ENCODE data around the gene MTFMT. TPM values are rescaled to one million over a fixed set of nuclear protein-coding genes. Genes with fewer than 3 reads are reported as not detected.

MTFMT gene
- total RNA-seq, 1 experiment from 2014 or later, result 30.4 TPM

- DNase-seq (ENCODE audit: low read depth, low spot score) (no peak), ATAC-seq (no peak)
- H3K36me3 ChIP-seq (ENCODE audit: control insufficient read depth in 1 of 2, insufficient read depth in 2 of 2, low read length in 2 of 2), result peaks cover 11 to 17% of the 10 kb centered on the region in 2 experiments
- H2AFZ ChIP-seq (ENCODE audit: low read depth, low read length, poor library complexity, severe bottlenecking), result no peak overlapping the region
- no peak overlapping the region for H3K27ac ChIP-seq (ENCODE audit: low read depth, low read length)
- H3K9ac ChIP-seq (ENCODE audit: low read length), result no peak overlapping the region
- H3K9me3 ChIP-seq (ENCODE audit: control insufficient read depth in 1 of 2, insufficient read depth in 1 of 2, low read depth in 1 of 2, low read length in 2 of 2), result peaks cover 6 to 10% of the 10 kb centered on the region in 2 experiments; a peak in 2 of 4 replicates
- no TSS peak for BruUV-seq (replicated peaks)
- no peak overlapping the region for H3K4me2 ChIP-seq (ENCODE audit: low read length)
- ChIA-PET CTCF (interaction anchor here (1.0 kb wide), 1 partner anchor 9 kb away, joined by 3 read pairs; no protein-coding TSS in a partner anchor), RAD21 (ENCODE audit: low non-redundant PET in 1 of 2, low total read pairs in 2 of 2, uncharacterized antibody in 2 of 2, unreplicated experiment in 2 of 2) (no interaction called here), POLR2A (no interaction called here)
- H4K20me1 ChIP-seq (ENCODE audit: insufficient read depth), result no peaks in the 10 kb centered on the region
- H3K27me3 ChIP-seq (ENCODE audit: insufficient read depth, low read length), result no peaks in the 10 kb centered on the region
- no peaks in the 10 kb centered on the region for H3K79me2 ChIP-seq (ENCODE audit: insufficient read depth, low read length)
- TF ChIP-seq ZFX (IDR thresholded peaks at IDR 0.05), result no peak
- TF ChIP-seq EGR1 (IDR thresholded peaks at IDR 0.05; ENCODE audit: low read depth), result no peak
- no peak for TF ChIP-seq ZNF274 (IDR thresholded peaks at IDR 0.05; ENCODE audit: low read depth, low read length)
- no peak for TF ChIP-seq EZH2phosphoT487 (IDR thresholded peaks at IDR 0.05; ENCODE audit: borderline replicate concordance)
- no peak for TF ChIP-seq EZH2 (IDR thresholded peaks at IDR 0.05)
- TF ChIP-seq JUND (IDR thresholded peaks at IDR 0.05), result no peak
- H3K9me2 ChIP-seq (ENCODE audit: insufficient read depth), result no peaks in the 10 kb centered on the region
- intact Hi-C loops (cut with micrococcal nuclease), result no loop called here
- H3K4me1 ChIP-seq (ENCODE audit: control insufficient read depth in 1 of 2, insufficient read depth in 2 of 2, low read length in 2 of 2), result no peaks in the 10 kb centered on the region
- no peak overlapping the region for H3K4me3 ChIP-seq (replicated peaks in 1 of 2; ENCODE audit: low read depth in 1 of 2, low read length in 2 of 2)
Observed at GRCh38 chr15:65008983-65009382, 20.5 kb downstream of the MTFMT start.

- H3K4me2 ChIP-seq (ENCODE audit: low read length), result no peak overlapping the region
- ChIA-PET RAD21 (ENCODE audit: low non-redundant PET in 1 of 2, low total read pairs in 2 of 2, uncharacterized antibody in 2 of 2, unreplicated experiment in 2 of 2) (no interaction called here), CTCF (no interaction called here), POLR2A (no interaction called here)
- no peak overlapping the region for H3K4me3 ChIP-seq (replicated peaks in 1 of 2; ENCODE audit: low read depth in 1 of 2, low read length in 2 of 2)
- no peaks in the 10 kb centered on the region for H3K79me2 ChIP-seq (ENCODE audit: insufficient read depth, low read length)
- peaks cover 6 to 7% of the 10 kb centered on the region in 2 experiments; a peak in 3 of 4 replicates for H3K36me3 ChIP-seq (ENCODE audit: control insufficient read depth in 1 of 2, insufficient read depth in 2 of 2, low read length in 2 of 2)
- no peaks in the 10 kb centered on the region for H3K9me2 ChIP-seq (ENCODE audit: insufficient read depth)
- H3K9me3 ChIP-seq (ENCODE audit: control insufficient read depth in 1 of 2, insufficient read depth in 1 of 2, low read depth in 1 of 2, low read length in 2 of 2), result no peaks in the 10 kb centered on the region
- BruUV-seq (replicated peaks), result no TSS peak
- no peak overlapping the region for H3K9ac ChIP-seq (ENCODE audit: low read length)
- H4K20me1 ChIP-seq (ENCODE audit: insufficient read depth), result no peaks in the 10 kb centered on the region
- H3K4me1 ChIP-seq (ENCODE audit: control insufficient read depth in 1 of 2, insufficient read depth in 2 of 2, low read length in 2 of 2), result no peaks in the 10 kb centered on the region
- H3K27me3 ChIP-seq (ENCODE audit: insufficient read depth, low read length), result no peaks in the 10 kb centered on the region
- intact Hi-C loops (cut with micrococcal nuclease), result no loop called here
- ATAC-seq (no peak), DNase-seq (ENCODE audit: low read depth, low spot score) (no peak)
- no peak overlapping the region for H3K27ac ChIP-seq (ENCODE audit: low read depth, low read length)
- no peak overlapping the region for H2AFZ ChIP-seq (ENCODE audit: low read depth, low read length, poor library complexity, severe bottlenecking)
- TF ChIP-seq YY1 (IDR thresholded peaks at IDR 0.05; ENCODE audit: extremely low read depth, insufficient replicate concordance, low read depth, low read length) (no peak), ZBTB33 (IDR thresholded peaks at IDR 0.05; ENCODE audit: extremely low read depth, insufficient replicate concordance, low read length) (no peak), SIN3A (IDR thresholded peaks at IDR 0.05; ENCODE audit: low read depth) (no peak), ELF1 (IDR thresholded peaks at IDR 0.05; ENCODE audit: borderline replicate concordance, low read depth) (no peak), SP1 (IDR thresholded peaks at IDR 0.05; ENCODE audit: low read depth) (no peak), ZFX (IDR thresholded peaks at IDR 0.05) (no peak), POLR2A (IDR thresholded peaks at IDR 0.05; ENCODE audit: borderline replicate concordance, extremely low read depth, insufficient read depth, insufficient read length) (no peak), FOSL1 (IDR thresholded peaks at IDR 0.05; ENCODE audit: low read depth) (no peak), EGR1 (IDR thresholded peaks at IDR 0.05; ENCODE audit: low read depth) (no peak), ZNF274 (IDR thresholded peaks at IDR 0.05; ENCODE audit: low read depth, low read length) (no peak), SRF (IDR thresholded peaks at IDR 0.05; ENCODE audit: low read depth) (no peak), CBX3 (IDR thresholded peaks at IDR 0.05; ENCODE audit: low read depth) (no peak)
- TF ChIP-seq, protein P1, sequence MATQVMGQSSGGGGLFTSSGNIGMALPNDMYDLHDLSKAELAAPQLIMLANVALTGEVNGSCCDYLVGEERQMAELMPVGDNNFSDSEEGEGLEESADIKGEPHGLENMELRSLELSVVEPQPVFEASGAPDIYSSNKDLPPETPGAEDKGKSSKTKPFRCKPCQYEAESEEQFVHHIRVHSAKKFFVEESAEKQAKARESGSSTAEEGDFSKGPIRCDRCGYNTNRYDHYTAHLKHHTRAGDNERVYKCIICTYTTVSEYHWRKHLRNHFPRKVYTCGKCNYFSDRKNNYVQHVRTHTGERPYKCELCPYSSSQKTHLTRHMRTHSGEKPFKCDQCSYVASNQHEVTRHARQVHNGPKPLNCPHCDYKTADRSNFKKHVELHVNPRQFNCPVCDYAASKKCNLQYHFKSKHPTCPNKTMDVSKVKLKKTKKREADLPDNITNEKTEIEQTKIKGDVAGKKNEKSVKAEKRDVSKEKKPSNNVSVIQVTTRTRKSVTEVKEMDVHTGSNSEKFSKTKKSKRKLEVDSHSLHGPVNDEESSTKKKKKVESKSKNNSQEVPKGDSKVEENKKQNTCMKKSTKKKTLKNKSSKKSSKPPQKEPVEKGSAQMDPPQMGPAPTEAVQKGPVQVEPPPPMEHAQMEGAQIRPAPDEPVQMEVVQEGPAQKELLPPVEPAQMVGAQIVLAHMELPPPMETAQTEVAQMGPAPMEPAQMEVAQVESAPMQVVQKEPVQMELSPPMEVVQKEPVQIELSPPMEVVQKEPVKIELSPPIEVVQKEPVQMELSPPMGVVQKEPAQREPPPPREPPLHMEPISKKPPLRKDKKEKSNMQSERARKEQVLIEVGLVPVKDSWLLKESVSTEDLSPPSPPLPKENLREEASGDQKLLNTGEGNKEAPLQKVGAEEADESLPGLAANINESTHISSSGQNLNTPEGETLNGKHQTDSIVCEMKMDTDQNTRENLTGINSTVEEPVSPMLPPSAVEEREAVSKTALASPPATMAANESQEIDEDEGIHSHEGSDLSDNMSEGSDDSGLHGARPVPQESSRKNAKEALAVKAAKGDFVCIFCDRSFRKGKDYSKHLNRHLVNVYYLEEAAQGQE (IDR thresholded peaks at IDR 0.05; ENCODE audit: low read depth), result no peak
Observed at GRCh38 chr15:65006876-65007275, 22.6 kb downstream of the MTFMT start.

Data from HCT116 (cell line).